Right renal pelvis (tissue), 4 donors: ENCODE results near the gene PKNOX2. TPM values are rescaled to one million over a fixed set of nuclear protein-coding genes. Genes with fewer than 3 reads are reported as not detected.

Experiments used
- DNase-seq, 4 donors: peaks; one replicate each; pipeline ENCODE4 v3.0.0-alpha.2; 2013; ENCODE audit warnings: low read depth in 4 of 4, low spot score in 3 of 4, missing footprints in 1 of 4
- polyA plus RNA-seq, 4 donors: library from polyadenylated mRNA; unstranded; fragments of 120-200 nt; gene quantifications; one replicate each; pipeline ENCODE4 v1.2.1, GENCODE V29; 2013; ENCODE audit not compliant: insufficient read length in 4 of 4

PKNOX2 gene
- polyA plus RNA-seq, 4 donors = 13.2 to 14.5 (median 13.4) TPM

- no peak for DNase-seq
These were observed 232.9 kb downstream of the PKNOX2 start for GRCh38 chr11:125397421-125397820.

- no peak for DNase-seq
These were observed 233.9 kb downstream of the PKNOX2 start for GRCh38 chr11:125398475-125398874.

GRCh38 chr11:125398994-125399640, 234.6 kb downstream of the PKNOX2 start:
- no peak for DNase-seq

GRCh38 chr11:125399945-125400344, 235.4 kb downstream of the PKNOX2 start:
- DNase-seq = no peak

GRCh38 chr11:125401235-125401634, 236.7 kb downstream of the PKNOX2 start:
- DNase-seq = no peak

GRCh38 chr11:125401746-125402145, 237.2 kb downstream of the PKNOX2 start:
- DNase-seq = no peak

- DNase-seq = no peak
These were observed 237.9 kb downstream of the PKNOX2 start for GRCh38 chr11:125402435-125402834.

- DNase-seq = no peak
These were observed 239.7 kb downstream of the PKNOX2 start for GRCh38 chr11:125404157-125404810.

GRCh38 chr11:125404811-125405790, 240.6 kb downstream of the PKNOX2 start:
- peak in 1 of 4 donors; percentile 65 for DNase-seq

- no peak for DNase-seq
These were observed 242.5 kb downstream of the PKNOX2 start for GRCh38 chr11:125407046-125407445.

- peak in 1 of 4 donors; percentile 45 for DNase-seq
These were observed 243.8 kb downstream of the PKNOX2 start for GRCh38 chr11:125408311-125408711.

- no peak for DNase-seq
These were observed 245.5 kb downstream of the PKNOX2 start for GRCh38 chr11:125410091-125410490.

GRCh38 chr11:125412177-125412496, 247.6 kb downstream of the PKNOX2 start:
- DNase-seq = no peak

GRCh38 chr11:125412509-125412908, 248.0 kb downstream of the PKNOX2 start:
- no peak for DNase-seq

GRCh38 chr11:125413226-125413625, 248.7 kb downstream of the PKNOX2 start:
- DNase-seq = no peak

- DNase-seq = no peak
These were observed 249.6 kb downstream of the PKNOX2 start for GRCh38 chr11:125414121-125414520.

GRCh38 chr11:125416981-125417935, 252.7 kb downstream of the PKNOX2 start:
- no peak for DNase-seq

- no peak for DNase-seq
These were observed 253.8 kb downstream of the PKNOX2 start for GRCh38 chr11:125418396-125418795.

- DNase-seq = no peak
These were observed 258.1 kb downstream of the PKNOX2 start for GRCh38 chr11:125422681-125423080.

GRCh38 chr11:125423247-125423849, 258.8 kb downstream of the PKNOX2 start:
- no peak for DNase-seq
